HuH-7.5 (cell line): ENCODE measurements around the gene TNP1.

Experiments used
- DNase-seq: peaks from one replicate; pipeline ENCODE4 v3.0.0; 2011; ENCODE audit warnings: low spot score

Gene TNP1

GRCh38 chr2:216838151-216838550 is 21.7 kb downstream of the TNP1 start:
- DNase-seq = no peak

- DNase-seq = no peak
Observed at GRCh38 chr2:216837740-216838139, 22.1 kb downstream of the TNP1 start.

GRCh38 chr2:216833061-216833460 is 26.8 kb downstream of the TNP1 start:
- no peak for DNase-seq

GRCh38 chr2:216830346-216830745 is 29.5 kb downstream of the TNP1 start:
- DNase-seq = no peak

- no peak for DNase-seq
Observed at GRCh38 chr2:216829533-216829932, 30.3 kb downstream of the TNP1 start.

- no peak for DNase-seq
Observed at GRCh38 chr2:216827073-216827720, 32.7 kb downstream of the TNP1 start.

GRCh38 chr2:216822470-216822869 is 37.4 kb downstream of the TNP1 start:
- DNase-seq = no peak

- DNase-seq = no peak
Observed at GRCh38 chr2:216820709-216821108, 39.2 kb downstream of the TNP1 start.

- DNase-seq = no peak
Observed at GRCh38 chr2:216819766-216820165, 40.1 kb downstream of the TNP1 start.

GRCh38 chr2:216819055-216819454 is 40.8 kb downstream of the TNP1 start:
- DNase-seq = no peak

GRCh38 chr2:216810399-216811160 is 49.3 kb downstream of the TNP1 start:
- DNase-seq = no peak
